ENCODE measurements around the gene FOXD2.

DNA sequence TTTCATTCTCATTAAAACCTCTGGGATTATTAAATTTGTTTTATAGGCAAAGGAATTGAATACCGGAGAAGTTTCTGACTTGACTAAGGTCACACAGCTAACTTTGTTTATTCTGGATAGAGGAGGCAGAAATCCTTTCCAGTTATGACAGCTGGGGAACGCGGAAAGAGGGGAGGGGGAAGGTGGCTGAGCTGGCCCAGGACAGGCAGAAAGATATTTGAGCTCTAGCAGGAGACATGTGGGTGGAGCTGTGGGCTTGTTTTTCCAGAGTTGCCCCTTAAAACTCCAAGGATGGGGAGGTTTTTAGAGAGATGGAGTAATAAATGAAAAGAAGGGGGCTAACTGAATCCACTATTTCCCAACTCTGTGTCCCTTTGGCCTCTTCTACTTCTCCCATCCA lies 27.8 kb downstream of the FOXD2 start:
- TF ChIP-seq CTCF (IDR thresholded peaks at IDR 0.05) (no peak), EZH2 (IDR thresholded peaks at IDR 0.05; ENCODE audit: borderline replicate concordance, insufficient read depth, low read depth, low read length, poor library complexity, severe bottlenecking) (no peak)
